IMR-90 (cell line): ENCODE measurements around the gene SLIT3.

Source experiments
- RAD21 ChIP-seq: IDR thresholded peaks from 2 replicates; pipeline ENCODE4 v1.6.1; 2012; ENCODE audit warnings: low read length, improper control_type of control experiment
- TF ChIP-seq, protein P1 (sequence below): conservative IDR thresholded peaks from 2 replicates; pipeline ENCODE4 v1.5.1; 2012; ENCODE audit warnings: mild to moderate bottlenecking, low read depth, low read length, improper control_type of control experiment

DNA sequence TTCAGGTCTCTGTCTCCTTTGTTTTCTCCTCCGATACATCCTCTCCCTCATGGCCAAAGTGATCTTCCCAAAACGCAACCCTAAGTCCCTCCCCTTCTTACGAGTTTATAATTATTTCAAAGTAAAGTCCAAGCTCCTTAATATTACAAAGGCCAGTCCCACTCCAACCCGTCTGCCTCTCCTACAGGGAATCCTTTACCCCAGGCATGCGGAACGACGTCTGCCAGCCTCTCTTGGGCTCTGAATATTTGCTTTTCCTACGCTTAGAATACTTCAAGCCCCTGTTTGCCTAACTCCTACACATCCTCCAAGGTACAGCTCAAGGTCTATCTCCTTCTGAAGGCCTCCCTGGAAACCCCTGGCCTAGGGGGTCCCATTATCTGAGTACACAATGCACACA lies 246.4 kb downstream of the SLIT3 start:
- TF ChIP-seq, protein P1, sequence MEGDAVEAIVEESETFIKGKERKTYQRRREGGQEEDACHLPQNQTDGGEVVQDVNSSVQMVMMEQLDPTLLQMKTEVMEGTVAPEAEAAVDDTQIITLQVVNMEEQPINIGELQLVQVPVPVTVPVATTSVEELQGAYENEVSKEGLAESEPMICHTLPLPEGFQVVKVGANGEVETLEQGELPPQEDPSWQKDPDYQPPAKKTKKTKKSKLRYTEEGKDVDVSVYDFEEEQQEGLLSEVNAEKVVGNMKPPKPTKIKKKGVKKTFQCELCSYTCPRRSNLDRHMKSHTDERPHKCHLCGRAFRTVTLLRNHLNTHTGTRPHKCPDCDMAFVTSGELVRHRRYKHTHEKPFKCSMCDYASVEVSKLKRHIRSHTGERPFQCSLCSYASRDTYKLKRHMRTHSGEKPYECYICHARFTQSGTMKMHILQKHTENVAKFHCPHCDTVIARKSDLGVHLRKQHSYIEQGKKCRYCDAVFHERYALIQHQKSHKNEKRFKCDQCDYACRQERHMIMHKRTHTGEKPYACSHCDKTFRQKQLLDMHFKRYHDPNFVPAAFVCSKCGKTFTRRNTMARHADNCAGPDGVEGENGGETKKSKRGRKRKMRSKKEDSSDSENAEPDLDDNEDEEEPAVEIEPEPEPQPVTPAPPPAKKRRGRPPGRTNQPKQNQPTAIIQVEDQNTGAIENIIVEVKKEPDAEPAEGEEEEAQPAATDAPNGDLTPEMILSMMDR: no peak
- no peak for TF ChIP-seq RAD21
